ENCODE data around the gene ARHGAP10.

GRCh38 chr4:147884536-147884935, 152.6 kb downstream of the ARHGAP10 start:
- TF ChIP-seq CTCF (conservative IDR thresholded peaks at IDR 0.05; ENCODE audit: low read length) (no peak), EZH2phosphoT487 (IDR thresholded peaks at IDR 0.05; ENCODE audit: borderline replicate concordance, low read depth, low read length) (no peak)
